ENCODE results near the gene MAP3K12. TPM values are rescaled to one million over a fixed set of nuclear protein-coding genes. Genes with fewer than 3 reads are reported as not detected.
"Not testable (repeated sequence)": the region's sequence is repeated elsewhere in the genome, so short reads cannot be mapped to it uniquely, and the experiment has no call there.

The MAP3K12 gene
- total RNA-seq = 13.6 and 19.1 TPM in 2 replicates

DNA sequence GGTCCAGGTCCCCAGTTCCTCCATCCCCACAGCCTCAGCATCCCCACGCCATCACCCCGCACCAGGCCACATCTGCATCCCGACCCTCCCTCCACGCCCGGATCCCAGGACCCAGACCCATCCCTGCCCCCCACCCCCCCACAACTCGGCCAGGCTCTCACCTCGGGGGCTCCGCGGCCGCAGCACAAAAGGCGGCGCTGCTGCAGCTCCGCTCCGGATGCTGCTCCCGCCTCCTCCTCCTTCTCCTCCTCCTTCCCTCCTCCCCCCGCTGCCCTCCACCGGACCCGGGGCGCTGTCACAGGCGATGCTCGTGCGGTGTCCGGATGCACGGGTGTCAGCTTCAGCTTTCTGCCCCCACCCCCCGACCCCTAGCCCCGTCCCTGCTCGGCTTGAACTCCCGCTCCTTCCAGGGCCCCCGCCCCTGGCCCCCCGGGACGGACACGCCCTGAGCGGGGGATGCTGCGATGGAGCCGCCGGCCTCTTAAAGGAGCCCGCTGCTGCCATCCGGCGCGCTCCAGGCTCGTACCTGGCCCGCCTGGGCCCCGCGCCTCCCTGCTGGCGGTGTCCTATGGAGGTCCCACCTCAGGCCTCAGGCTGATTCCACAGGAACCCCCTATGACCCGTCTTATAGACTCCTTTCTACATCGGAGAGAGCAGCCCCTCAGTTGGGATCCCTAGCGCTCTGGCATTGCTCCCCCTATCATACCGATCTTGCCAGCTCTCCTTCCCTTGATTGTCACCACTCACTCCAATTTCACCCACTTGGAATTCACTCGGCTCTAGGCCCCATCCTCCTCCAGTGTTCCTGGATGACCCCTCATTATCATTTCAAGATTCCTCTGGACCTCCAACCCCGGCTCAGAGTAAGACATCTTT lies at the start of gene MAP3K12:
TSS of gene MAP3K12 (minus strand) at position 193 of the 876 bp plus-strand sequence. CDS start 12,067 bp downstream, outside the sequence.
- peak; percentile 40 for DNase-seq

DNA sequence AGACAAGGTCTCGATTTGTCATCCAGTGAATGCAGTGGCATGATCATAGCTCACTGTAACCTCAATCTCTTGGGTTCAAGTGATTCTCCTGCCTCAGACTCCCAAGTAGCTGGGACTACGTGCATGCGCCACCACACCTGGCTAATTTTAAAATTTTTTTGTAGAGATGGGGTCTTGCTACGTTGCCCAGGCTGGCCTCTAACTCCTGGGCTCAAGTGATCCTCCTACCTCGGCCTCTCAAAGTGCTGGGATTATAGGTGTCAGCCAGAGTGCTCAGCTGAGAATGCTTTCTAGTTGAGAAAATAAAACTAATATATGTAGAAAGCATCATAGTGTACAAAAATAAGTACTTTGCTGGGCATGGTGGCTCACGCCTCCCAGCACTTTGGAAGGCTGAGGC lies 49.1 kb upstream of the MAP3K12 start:
- not testable (repeated sequence) for DNase-seq

DNA sequence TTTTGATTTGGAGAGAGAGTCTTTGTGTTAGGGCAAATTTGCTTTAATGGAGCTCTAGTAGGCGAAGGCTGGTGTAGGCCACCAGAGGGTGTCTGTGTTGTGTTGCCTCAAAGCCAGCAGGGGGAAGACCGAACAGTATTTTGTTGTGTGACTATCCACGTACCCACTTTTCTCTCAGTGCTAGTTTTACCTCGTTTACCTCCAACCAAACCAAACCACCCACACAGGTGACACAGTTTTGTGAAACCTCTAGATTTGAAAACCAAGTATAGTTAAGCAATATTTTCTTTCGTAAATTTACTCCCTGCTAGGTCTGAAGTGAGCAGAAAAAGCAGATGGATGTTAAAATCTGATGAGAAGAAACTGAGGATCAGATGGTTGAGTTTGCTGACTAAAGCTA lies 44.3 kb upstream of the MAP3K12 start:
- peak; percentile 88 for DNase-seq

DNA sequence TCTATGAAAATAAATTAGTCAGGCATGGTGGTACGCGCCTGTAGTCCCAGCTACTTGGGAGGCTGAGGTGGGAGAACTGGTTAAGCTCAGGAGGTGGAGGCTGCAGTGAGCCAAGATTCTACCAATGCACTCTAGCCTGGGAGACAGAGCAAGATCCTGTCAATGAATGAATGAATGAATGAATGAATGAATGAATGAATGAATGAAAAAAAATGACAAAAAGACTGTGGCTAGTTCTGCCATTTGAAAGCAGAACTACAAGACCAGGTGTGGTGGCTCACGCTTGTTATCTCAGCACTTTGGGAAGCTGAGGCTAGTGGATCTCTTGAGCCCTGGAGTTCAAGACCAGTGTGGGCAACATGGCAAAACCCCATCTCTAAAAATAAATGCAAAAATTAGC lies 40.3 kb upstream of the MAP3K12 start:
- no peak for DNase-seq

GRCh38 chr12:53538209-53538689 lies 39.0 kb upstream of the MAP3K12 start:
- peak; percentile 59 for DNase-seq

GRCh38 chr12:53536962-53537361 lies 37.7 kb upstream of the MAP3K12 start:
- DNase-seq = no peak

GRCh38 chr12:53533471-53533870 lies 34.2 kb upstream of the MAP3K12 start:
- DNase-seq = no peak

GRCh38 chr12:53532524-53533445 lies 33.5 kb upstream of the MAP3K12 start:
- DNase-seq = no peak

GRCh38 chr12:53532021-53532420 lies 32.8 kb upstream of the MAP3K12 start:
- no peak for DNase-seq

- DNase-seq = no peak
These were observed 31.7 kb upstream of the MAP3K12 start for GRCh38 chr12:53530920-53531319.

DNA sequence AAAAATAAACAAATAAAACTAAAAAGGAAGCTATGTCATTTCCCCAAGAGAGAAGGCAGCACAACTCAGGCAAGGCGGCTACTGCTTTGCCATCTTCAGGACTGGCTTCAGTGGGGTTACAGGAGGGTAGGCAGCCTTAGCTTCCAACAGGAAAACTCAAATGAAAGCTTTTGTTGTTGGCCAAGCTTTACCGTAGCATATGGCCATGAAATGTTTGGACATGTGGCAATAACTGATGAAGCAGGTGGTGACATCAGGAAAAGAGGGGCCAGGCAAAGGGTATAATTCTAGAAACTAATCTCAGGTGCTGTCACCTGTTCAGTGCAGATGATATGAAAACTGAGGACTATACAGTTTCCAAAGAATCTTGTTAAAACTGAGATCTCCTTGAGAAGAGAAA lies 30.8 kb upstream of the MAP3K12 start:
- DNase-seq = no peak

- no peak for DNase-seq
These were observed 25.2 kb upstream of the MAP3K12 start for GRCh38 chr12:53524476-53524875.

- no peak for DNase-seq
These were observed 23.9 kb upstream of the MAP3K12 start for GRCh38 chr12:53523131-53523530.

- no peak for DNase-seq
These were observed 19.1 kb upstream of the MAP3K12 start for GRCh38 chr12:53518381-53518780.

GRCh38 chr12:53516758-53517455 lies 17.6 kb upstream of the MAP3K12 start:
- no peak for DNase-seq

DNA sequence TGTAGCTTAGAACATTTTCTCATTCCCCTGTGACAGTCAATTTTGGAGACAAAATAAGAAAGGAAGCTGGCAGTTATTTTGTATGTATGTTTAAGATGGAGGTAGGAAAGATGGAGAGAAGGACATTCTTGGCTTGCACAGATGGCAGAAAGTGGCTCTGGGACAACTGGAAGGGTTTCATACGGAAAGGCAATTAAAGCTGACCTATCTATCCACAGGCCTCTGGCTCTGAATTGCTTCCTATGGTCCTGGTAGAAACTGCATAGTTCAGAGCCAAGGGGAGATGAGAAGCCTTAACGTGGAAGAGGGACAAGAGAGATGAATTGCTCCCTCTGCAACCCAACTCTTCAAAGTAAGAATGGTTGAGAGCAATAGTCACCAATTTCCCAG lies 16.0 kb upstream of the MAP3K12 start:
- no peak for DNase-seq

- DNase-seq = no peak
These were observed 15.5 kb upstream of the MAP3K12 start for GRCh38 chr12:53514628-53515290.

DNA sequence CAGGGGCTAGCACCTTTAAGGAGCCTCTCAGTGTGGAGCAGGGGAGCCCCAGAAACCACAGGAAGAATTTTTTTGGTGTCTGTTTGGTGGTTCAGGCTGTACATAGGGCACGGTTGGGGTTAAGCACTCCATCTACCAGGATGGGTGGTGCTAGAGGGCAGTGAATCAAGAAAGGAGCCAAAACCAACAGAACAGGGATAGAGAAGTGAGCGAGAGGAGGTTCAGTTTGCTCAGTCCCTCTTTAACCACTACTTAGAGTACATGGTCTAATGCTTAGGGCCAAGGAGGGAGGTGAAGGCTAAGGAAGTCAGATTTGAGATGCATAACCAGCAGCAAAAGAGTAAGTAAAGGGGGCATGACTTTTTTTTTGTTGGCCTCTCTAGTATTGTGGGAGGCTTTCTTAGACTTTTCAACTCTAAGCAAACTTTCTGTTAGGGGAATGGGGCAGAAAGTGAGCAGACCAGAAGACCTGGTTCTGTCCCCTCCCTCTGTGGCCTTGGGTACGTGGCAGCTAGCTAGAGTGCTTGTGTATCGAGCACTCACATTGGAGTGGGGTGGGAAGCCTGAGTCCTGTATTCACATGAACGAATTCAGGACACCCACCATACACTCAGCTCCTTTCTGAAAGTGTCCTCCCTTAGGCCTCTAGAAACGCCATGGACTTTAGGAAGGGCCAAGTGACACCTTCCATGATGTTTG lies 14.6 kb upstream of the MAP3K12 start:
- no peak for DNase-seq

DNA sequence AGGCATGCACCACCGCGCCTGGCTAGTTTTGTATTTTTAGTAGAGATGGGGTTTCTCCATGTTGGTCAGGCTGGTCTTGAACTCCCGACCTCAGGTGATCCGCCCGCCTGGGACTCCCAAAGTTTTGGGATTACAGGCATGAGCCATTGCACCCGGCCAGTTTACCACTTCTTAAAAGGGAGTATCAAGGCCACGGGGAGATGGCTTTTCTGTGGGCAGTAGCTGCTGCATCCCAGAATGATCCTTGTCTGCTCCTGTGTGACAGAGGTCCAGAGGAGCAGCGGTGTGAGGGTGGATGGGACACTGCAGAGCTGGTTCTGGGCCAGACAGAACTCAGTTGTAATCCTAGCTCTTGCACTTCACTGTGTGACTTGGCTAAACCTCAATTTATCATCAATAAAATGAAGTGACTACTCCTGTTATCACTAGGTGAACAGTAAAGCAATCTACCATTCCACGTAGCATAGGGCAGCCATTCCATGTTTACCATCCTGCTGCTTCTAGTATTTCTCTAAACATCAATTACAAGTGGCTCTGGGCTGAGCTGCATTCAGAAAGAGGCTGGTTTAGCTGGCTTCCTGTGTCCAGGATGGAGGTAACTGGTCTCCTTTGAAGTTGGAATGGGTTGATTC lies 11.0 kb upstream of the MAP3K12 start:
- DNase-seq = no peak

DNA sequence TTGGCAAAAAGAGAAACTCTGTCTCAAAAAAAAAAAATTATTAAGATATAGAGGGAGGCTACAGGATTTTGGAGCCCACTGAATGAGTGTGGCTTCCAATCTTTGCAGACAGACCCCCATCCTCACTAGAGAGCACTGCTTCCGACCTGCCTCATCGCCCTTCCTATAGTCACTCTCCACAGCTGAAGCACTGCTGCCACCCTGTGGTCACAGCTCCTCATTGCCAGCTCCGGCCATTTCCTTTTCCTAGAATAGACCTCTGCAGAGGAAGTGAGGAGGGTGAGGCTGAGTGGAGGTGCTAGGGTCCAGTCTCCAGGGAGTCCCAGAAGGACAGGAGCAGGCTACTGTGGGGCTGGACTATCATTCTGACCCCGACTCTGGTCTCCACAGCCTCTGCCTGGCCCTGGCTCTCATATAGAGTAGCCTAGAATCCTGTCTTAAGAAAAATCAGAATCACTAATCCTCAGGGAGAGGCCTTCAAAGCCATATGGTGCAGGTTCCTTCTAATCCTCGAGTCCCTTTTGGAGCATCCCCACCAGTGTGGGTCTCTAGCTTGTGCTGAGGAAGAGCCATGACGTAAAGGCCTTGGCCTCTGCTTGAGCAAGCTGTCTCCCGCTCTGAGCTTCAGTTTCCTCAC lies 9.4 kb upstream of the MAP3K12 start:
- peak; percentile 88 for DNase-seq

- DNase-seq = no peak
These were observed 8.3 kb upstream of the MAP3K12 start for GRCh38 chr12:53507603-53507885.

Data from dermis blood vessel endothelial cell (primary cell).